A673 (cell line): Measurements from ENCODE around the gene ANO4.

Experiments
- EZH2 ChIP-seq: fragments of 200-600 bp; sonication (generic); IDR thresholded peaks from 2 replicates; pipeline ENCODE4 v1.6.1; 2017; ENCODE audit warnings: borderline replicate concordance, low read depth, mild to moderate bottlenecking, mixed read lengths, antibody characterized with exemption, low read length; ENCODE audit not compliant: poor library complexity, severe bottlenecking
- TF ChIP-seq, protein P1 (sequence below): fragments of 300-800, 200-600 bp; sonication (generic); conservative IDR thresholded peaks from 2 replicates; pipeline ENCODE4 v1.5.1; 2017; ENCODE audit warnings: low read depth, mild to moderate bottlenecking, antibody characterized with exemption, low read length, moderate library complexity, mixed read lengths

DNA sequence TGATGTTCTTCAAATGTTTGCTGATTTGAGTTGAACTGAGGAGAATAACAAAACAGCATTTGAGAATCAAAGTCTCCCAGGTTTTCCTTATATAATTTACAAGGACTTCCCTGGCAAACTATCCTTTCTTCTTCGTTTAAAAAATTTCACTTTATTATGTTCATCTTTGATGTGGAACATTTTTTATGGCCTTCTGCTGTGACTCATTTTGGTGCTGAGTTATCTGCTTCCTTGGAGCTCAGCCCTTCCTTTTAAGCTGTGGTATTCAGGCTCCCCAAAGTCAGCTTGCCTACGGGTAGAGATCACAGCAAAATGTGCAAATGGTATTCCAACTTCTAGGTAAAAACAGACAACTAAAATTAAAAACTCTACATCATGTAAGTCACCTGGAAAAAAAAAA, 1.4 kb upstream of the ANO4 start:
- TF ChIP-seq, protein P1, sequence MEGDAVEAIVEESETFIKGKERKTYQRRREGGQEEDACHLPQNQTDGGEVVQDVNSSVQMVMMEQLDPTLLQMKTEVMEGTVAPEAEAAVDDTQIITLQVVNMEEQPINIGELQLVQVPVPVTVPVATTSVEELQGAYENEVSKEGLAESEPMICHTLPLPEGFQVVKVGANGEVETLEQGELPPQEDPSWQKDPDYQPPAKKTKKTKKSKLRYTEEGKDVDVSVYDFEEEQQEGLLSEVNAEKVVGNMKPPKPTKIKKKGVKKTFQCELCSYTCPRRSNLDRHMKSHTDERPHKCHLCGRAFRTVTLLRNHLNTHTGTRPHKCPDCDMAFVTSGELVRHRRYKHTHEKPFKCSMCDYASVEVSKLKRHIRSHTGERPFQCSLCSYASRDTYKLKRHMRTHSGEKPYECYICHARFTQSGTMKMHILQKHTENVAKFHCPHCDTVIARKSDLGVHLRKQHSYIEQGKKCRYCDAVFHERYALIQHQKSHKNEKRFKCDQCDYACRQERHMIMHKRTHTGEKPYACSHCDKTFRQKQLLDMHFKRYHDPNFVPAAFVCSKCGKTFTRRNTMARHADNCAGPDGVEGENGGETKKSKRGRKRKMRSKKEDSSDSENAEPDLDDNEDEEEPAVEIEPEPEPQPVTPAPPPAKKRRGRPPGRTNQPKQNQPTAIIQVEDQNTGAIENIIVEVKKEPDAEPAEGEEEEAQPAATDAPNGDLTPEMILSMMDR: no peak
- TF ChIP-seq EZH2: no peak
